ENCODE measurements around the gene SNRNP200.

Gene SNRNP200

DNA sequence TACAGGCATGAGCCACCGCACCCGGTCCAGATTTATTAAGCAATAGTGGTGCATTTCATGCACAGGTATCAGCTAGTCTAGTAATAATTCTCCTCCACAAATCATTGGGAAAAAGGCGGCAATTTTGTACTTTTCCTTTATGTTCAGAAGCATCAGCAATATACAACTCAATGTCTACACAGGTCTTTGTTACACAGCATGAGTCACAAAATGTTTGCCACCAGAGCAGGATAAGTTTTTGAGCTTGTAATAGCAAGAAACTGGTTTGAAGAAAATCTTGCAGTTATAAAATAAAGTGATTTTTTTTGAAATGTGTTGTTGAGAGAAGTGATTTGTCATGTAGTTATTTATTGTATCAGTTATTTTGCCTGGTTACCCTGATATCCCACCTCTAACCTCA lies 15.0 kb upstream of the SNRNP200 start:
- Histone ChIP-seq H2AK5ac (ENCODE audit: low read length) (no peak overlapping the region), H2AFZ (ENCODE audit: insufficient read depth, low read length, poor library complexity) (no peak overlapping the region), H3K4ac (ENCODE audit: low read depth, low read length) (no peak overlapping the region), H3K23ac (ENCODE audit: low read length) (no peak overlapping the region), H3K9me3 (ENCODE audit: insufficient read depth, low read depth, low read length) (peaks cover 4% of the 10 kb centered on the region), H3K14ac (ENCODE audit: low read length) (no peak overlapping the region), H3K79me1 (ENCODE audit: low read length) (no peaks in the 10 kb centered on the region), H2BK5ac (ENCODE audit: low read depth, low read length, poor library complexity) (no peak overlapping the region), H2BK120ac (ENCODE audit: insufficient read depth, low read length, poor library complexity) (no peak overlapping the region), H3K79me2 (ENCODE audit: control insufficient read depth, insufficient read depth, low read length, poor library complexity) (peaks cover 3% of the 10 kb centered on the region), H3K27me3 (ENCODE audit: insufficient read depth, low read length) (peaks cover 37% of the 10 kb centered on the region), H3K18ac (ENCODE audit: low read length) (no peak overlapping the region), H3K4me3 (ENCODE audit: low read depth, low read length) (no peak overlapping the region), H3K4me2 (ENCODE audit: low read length) (no peak overlapping the region), H3K4me1 (ENCODE audit: control insufficient read depth in 1 of 2, insufficient read depth in 2 of 2, low read length in 2 of 2) (peaks cover 7 to 15% of the 10 kb centered on the region in 2 experiments), H4K8ac (ENCODE audit: low read depth, low read length) (no peak overlapping the region), H4K91ac (ENCODE audit: low read depth, low read length) (no peak overlapping the region), H3K27ac (ENCODE audit: low read depth, low read length) (no peak overlapping the region), H4K12ac (ENCODE audit: low read depth, low read length) (no peak overlapping the region), H2BK12ac (ENCODE audit: low read length) (no peak overlapping the region), H3K36me3 (ENCODE audit: control insufficient read depth in 1 of 2, insufficient read depth in 2 of 2, low read length in 2 of 2) (no peaks in the 10 kb centered on the region), H3K9ac (ENCODE audit: low read length) (no peak overlapping the region)
- no CpG with 5 or more reads among the region's 3 CpGs for WGBS (ENCODE audit: extremely low coverage, insufficient coverage, insufficient read length)
- DNase-seq = no peak

DNA sequence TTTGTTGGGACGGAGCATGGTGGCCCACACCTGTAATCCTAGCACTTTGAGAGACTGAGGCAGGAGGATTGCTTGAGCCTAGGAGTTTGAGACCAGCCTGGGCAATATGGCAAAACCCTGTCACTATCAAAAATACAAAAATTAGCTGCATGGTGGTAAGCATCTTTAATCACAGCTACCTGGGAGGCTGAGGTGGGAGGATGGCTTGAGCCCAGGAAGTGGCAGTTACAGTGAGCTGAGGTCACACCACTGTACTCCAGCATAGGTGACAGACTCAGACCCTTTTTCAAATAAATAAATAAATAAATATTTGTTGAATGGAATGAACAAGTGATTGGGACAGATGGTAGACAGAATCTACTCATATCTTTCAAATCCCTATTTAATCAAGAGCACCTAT lies 14.1 kb upstream of the SNRNP200 start:
- Histone ChIP-seq H4K8ac (ENCODE audit: low read depth, low read length) (no peak overlapping the region), H3K79me2 (ENCODE audit: control insufficient read depth, insufficient read depth, low read length, poor library complexity) (no peaks in the 10 kb centered on the region), H3K4me3 (ENCODE audit: low read depth, low read length) (no peak overlapping the region), H3K18ac (ENCODE audit: low read length) (no peak overlapping the region), H3K27me3 (ENCODE audit: insufficient read depth, low read length) (peaks cover 29% of the 10 kb centered on the region), H2AFZ (ENCODE audit: insufficient read depth, low read length, poor library complexity) (no peak overlapping the region), H3K23ac (ENCODE audit: low read length) (no peak overlapping the region), H3K4me2 (ENCODE audit: low read length) (no peak overlapping the region), H2BK120ac (ENCODE audit: insufficient read depth, low read length, poor library complexity) (no peak overlapping the region), H3K4me1 (ENCODE audit: control insufficient read depth in 1 of 2, insufficient read depth in 2 of 2, low read length in 2 of 2) (peaks cover 7 to 11% of the 10 kb centered on the region in 2 experiments), H4K12ac (ENCODE audit: low read depth, low read length) (no peak overlapping the region), H2BK5ac (ENCODE audit: low read depth, low read length, poor library complexity) (no peak overlapping the region), H2BK12ac (ENCODE audit: low read length) (no peak overlapping the region), H3K79me1 (ENCODE audit: low read length) (no peaks in the 10 kb centered on the region), H2AK5ac (ENCODE audit: low read length) (no peak overlapping the region), H3K9ac (ENCODE audit: low read length) (no peak overlapping the region), H3K36me3 (ENCODE audit: control insufficient read depth in 1 of 2, insufficient read depth in 2 of 2, low read length in 2 of 2) (no peaks in the 10 kb centered on the region), H3K9me3 (ENCODE audit: insufficient read depth, low read depth, low read length) (peaks cover 2% of the 10 kb centered on the region), H3K4ac (ENCODE audit: low read depth, low read length) (no peak overlapping the region), H3K27ac (ENCODE audit: low read depth, low read length) (no peak overlapping the region), H3K14ac (ENCODE audit: low read length) (no peak overlapping the region), H4K91ac (ENCODE audit: low read depth, low read length) (no peak overlapping the region)
- DNase-seq = no peak
- WGBS (ENCODE audit: extremely low coverage, insufficient coverage, insufficient read length) = no CpG with 5 or more reads among the region's 1 CpG

DNA sequence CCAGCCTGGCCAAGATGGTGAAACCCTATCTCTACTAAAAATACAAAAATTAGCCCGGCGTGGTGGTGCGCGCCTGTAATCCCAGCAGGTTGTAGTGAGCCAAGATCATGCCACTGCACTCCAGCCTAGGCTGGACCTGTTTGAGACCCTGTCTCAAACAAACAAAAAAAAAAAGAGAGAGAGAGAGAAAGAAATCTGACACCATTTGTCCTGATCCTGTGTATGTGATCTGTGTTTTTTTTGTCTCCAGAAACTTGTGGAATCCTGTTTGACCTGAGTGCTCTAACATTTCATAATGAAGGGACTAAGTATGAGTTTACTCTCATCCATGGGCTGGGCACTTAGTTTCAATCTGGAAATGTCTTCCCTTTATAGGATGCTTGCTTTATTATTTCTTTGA lies 13.4 kb upstream of the SNRNP200 start:
- WGBS (ENCODE audit: extremely low coverage, insufficient coverage, insufficient read length) = no CpG with 5 or more reads among the region's 4 CpGs

DNA sequence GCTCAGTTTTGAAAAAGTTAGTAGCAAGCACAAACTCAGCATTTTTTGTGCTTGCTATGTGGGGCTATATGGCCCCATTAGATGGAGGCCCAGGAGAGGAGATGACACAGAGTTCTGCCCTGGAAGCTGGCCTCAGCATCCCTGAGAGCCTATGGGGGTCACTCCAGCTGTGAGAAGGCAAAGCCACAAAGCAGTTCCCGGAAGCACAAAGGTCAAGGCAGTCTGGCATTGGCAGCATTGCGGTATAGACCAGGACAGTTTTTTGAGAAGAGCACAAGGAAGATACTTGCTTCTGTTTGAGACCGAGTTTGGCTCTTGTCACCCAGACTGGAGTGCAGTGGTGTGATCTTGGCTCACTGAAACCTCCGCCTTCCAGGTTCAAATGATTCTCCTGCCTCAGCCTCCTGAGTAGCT lies 12.2 kb upstream of the SNRNP200 start:
- no peaks in the 10 kb centered on the region for H3K79me2 ChIP-seq (ENCODE audit: control insufficient read depth, insufficient read depth, low read length, poor library complexity)
- no peak for DNase-seq
- H3K9ac ChIP-seq (ENCODE audit: low read length) = no peak overlapping the region
- no peak overlapping the region for H4K12ac ChIP-seq (ENCODE audit: low read depth, low read length)
- WGBS (ENCODE audit: extremely low coverage, insufficient coverage, insufficient read length) = no CpG with 5 or more reads among the region's 4 CpGs
- H3K4me1 ChIP-seq (ENCODE audit: control insufficient read depth in 1 of 2, insufficient read depth in 2 of 2, low read length in 2 of 2) = peaks cover 7 to 11% of the 10 kb centered on the region in 2 experiments
- no peak overlapping the region for H3K4ac ChIP-seq (ENCODE audit: low read depth, low read length)
- no peak overlapping the region for H2BK12ac ChIP-seq (ENCODE audit: low read length)
- H3K18ac ChIP-seq (ENCODE audit: low read length) = no peak overlapping the region
- no peak overlapping the region for H3K23ac ChIP-seq (ENCODE audit: low read length)
- no peak overlapping the region for H2BK120ac ChIP-seq (ENCODE audit: insufficient read depth, low read length, poor library complexity)
- H3K4me3 ChIP-seq (ENCODE audit: low read depth, low read length) = no peak overlapping the region
- no peak overlapping the region for H2BK5ac ChIP-seq (ENCODE audit: low read depth, low read length, poor library complexity)
- H3K4me2 ChIP-seq (ENCODE audit: low read length) = no peak overlapping the region
- H4K8ac ChIP-seq (ENCODE audit: low read depth, low read length) = no peak overlapping the region
- no peak overlapping the region for H3K27ac ChIP-seq (ENCODE audit: low read depth, low read length)
- no peak overlapping the region for H2AFZ ChIP-seq (ENCODE audit: insufficient read depth, low read length, poor library complexity)
- H3K36me3 ChIP-seq (ENCODE audit: control insufficient read depth in 1 of 2, insufficient read depth in 2 of 2, low read length in 2 of 2) = no peaks in the 10 kb centered on the region
- peaks cover 2% of the 10 kb centered on the region for H3K9me3 ChIP-seq (ENCODE audit: insufficient read depth, low read depth, low read length)
- H3K14ac ChIP-seq (ENCODE audit: low read length) = no peak overlapping the region
- H3K79me1 ChIP-seq (ENCODE audit: low read length) = no peaks in the 10 kb centered on the region
- H4K91ac ChIP-seq (ENCODE audit: low read depth, low read length) = no peak overlapping the region
- no peak overlapping the region for H2AK5ac ChIP-seq (ENCODE audit: low read length)
- H3K27me3 ChIP-seq (ENCODE audit: insufficient read depth, low read length) = peaks cover 23% of the 10 kb centered on the region

More for the DNA sequence above, 13.4 kb upstream of the SNRNP200 start:
- Histone ChIP-seq H4K12ac (ENCODE audit: low read depth, low read length) (no peak overlapping the region), H2BK5ac (ENCODE audit: low read depth, low read length, poor library complexity) (no peak overlapping the region), H3K4me2 (ENCODE audit: low read length) (no peak overlapping the region), H3K27ac (ENCODE audit: low read depth, low read length) (no peak overlapping the region), H3K79me2 (ENCODE audit: control insufficient read depth, insufficient read depth, low read length, poor library complexity) (no peaks in the 10 kb centered on the region), H3K4ac (ENCODE audit: low read depth, low read length) (no peak overlapping the region), H3K23ac (ENCODE audit: low read length) (no peak overlapping the region), H2BK120ac (ENCODE audit: insufficient read depth, low read length, poor library complexity) (no peak overlapping the region), H3K4me3 (ENCODE audit: low read depth, low read length) (no peak overlapping the region), H2AFZ (ENCODE audit: insufficient read depth, low read length, poor library complexity) (no peak overlapping the region), H3K9me3 (ENCODE audit: insufficient read depth, low read depth, low read length) (peaks cover 2% of the 10 kb centered on the region), H3K9ac (ENCODE audit: low read length) (no peak overlapping the region), H3K4me1 (ENCODE audit: control insufficient read depth in 1 of 2, insufficient read depth in 2 of 2, low read length in 2 of 2) (peaks cover 7 to 11% of the 10 kb centered on the region in 2 experiments), H3K36me3 (ENCODE audit: control insufficient read depth in 1 of 2, insufficient read depth in 2 of 2, low read length in 2 of 2) (no peaks in the 10 kb centered on the region), H2BK12ac (ENCODE audit: low read length) (no peak overlapping the region), H4K8ac (ENCODE audit: low read depth, low read length) (no peak overlapping the region), H3K27me3 (ENCODE audit: insufficient read depth, low read length) (peaks cover 29% of the 10 kb centered on the region), H3K79me1 (ENCODE audit: low read length) (no peaks in the 10 kb centered on the region), H3K14ac (ENCODE audit: low read length) (no peak overlapping the region), H3K18ac (ENCODE audit: low read length) (no peak overlapping the region), H2AK5ac (ENCODE audit: low read length) (no peak overlapping the region), H4K91ac (ENCODE audit: low read depth, low read length) (no peak overlapping the region)
- no peak for DNase-seq
